NCI-H1436 treated with DMSO at 0.1 percent for 48 hours (cell line): Measurements from ENCODE around the gene NUDT8.
"Not testable (repeated sequence)": the region's sequence is repeated elsewhere in the genome, so short reads cannot be mapped to it uniquely, and the experiment has no call there.

Experiments used
- DNase-seq: peaks from one replicate; lab custom pipeline; 2025; lab: John Stamatoyannopoulos, UW

Gene NUDT8

DNA sequence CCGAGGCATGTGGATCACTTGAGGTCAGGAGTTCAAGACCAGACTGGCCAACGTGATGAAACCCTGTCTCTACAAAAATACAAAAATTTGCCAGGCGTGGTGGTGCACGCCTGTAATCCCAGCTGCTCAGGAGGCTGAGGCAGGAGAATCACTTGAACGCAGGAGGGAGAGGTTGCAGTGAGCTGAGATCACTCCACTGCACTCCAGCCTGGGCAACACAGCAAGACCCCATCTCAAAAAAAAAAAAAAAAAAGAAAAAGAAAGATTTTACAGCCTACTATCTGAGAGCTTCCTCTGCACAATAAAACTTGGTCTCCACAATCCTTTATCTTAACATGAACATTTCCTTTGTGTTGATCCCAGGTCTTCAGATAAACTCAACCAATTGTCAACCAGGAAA lies 31.0 kb upstream of the NUDT8 start:
- DNase-seq: not testable (repeated sequence)

- not testable (repeated sequence) for DNase-seq
Observed at GRCh38 chr11:67659651-67660165, 30.0 kb upstream of the NUDT8 start.

DNA sequence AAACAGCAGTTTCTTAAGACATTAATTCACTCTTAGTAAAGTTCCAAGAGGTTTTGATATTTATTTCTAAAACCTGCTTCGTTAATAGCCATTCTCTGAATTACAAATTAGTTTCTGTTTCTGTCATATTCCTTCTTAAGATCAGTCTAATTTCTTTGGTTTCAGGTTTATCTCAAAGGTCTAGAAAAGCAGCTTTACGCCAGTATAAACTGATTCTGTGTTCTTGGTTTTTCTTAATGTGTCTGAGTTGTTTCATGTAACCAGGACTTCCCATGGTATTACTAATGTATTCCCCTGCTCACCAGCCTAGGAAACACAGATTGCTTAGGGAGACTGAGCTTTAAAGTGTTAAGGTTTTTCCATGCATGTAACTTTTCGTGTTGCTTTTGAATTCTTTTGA lies 27.6 kb upstream of the NUDT8 start:
- no peak for DNase-seq

DNA sequence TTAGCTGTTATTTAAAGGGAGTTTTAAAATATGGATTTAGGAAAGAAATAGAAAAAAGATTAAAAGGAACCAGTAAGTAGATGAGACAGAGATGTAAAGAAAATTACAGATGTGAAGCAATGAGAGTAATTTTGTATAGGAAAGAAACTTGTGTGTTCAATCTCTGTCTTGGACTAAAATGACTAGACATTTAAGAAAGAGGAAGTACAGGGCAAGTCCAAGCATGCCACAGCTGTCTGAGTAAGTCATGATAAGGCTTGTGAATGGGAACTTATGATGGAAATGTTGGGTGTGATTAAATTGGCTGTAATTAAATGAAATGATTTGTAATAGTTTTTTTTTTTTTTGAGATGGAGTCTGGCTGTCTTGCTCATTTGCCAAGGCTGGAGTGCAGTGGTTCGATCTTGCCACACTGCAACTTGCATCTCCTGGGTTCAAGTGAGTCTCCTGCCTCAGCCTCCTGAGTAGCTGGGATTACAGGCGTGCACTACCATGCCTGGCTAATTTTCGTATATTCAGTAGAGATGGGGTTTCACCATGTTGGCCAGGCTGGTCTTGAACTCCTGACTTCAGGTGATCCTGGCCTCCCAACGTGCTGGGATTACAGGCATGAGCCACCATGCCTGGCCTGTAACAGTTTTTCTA lies 26.7 kb upstream of the NUDT8 start:
- DNase-seq: no peak

GRCh38 chr11:67654225-67654624 lies 24.5 kb upstream of the NUDT8 start:
- no peak for DNase-seq

- DNase-seq: no peak
Observed at GRCh38 chr11:67652965-67653845, 23.5 kb upstream of the NUDT8 start.

DNA sequence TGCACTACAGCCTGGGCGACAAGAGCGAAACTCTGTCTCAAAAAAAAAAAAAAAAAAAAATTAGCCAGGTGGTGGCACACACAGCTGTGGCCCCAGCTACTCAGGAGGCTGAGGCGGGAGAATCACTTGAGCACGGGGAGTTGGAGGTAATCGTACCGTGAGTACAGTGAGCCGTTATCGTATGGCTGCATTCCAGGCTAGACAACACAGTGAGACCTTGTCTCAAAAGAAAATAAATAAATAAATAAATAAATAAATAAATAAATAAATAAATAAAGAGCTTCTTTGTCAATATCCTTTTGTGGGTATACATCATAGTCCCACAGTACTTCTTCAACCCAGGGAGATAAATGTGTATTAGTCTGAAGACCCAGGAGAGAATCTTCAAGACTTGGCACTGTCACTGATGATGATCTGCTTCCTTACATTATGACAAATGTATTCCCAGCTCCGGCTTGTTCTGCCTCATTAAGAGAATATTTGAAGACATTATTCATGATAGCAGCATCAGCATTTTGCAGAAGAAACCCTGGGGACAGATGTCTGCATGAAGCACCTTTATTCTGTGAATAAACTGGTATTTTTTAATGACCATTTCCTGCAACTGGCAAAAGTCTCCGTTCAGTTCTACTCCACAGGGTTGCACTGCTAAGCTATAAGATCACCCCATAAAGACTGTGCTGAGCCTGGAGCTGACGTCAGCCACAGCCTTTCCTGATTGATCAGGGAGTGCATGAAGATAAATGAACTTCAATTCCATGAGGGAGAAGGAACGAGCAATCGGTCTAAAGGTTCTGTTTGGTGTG lies 22.4 kb upstream of the NUDT8 start:
- no peak for DNase-seq

GRCh38 chr11:67649634-67650510 lies 20.1 kb upstream of the NUDT8 start:
- DNase-seq: no peak

DNA sequence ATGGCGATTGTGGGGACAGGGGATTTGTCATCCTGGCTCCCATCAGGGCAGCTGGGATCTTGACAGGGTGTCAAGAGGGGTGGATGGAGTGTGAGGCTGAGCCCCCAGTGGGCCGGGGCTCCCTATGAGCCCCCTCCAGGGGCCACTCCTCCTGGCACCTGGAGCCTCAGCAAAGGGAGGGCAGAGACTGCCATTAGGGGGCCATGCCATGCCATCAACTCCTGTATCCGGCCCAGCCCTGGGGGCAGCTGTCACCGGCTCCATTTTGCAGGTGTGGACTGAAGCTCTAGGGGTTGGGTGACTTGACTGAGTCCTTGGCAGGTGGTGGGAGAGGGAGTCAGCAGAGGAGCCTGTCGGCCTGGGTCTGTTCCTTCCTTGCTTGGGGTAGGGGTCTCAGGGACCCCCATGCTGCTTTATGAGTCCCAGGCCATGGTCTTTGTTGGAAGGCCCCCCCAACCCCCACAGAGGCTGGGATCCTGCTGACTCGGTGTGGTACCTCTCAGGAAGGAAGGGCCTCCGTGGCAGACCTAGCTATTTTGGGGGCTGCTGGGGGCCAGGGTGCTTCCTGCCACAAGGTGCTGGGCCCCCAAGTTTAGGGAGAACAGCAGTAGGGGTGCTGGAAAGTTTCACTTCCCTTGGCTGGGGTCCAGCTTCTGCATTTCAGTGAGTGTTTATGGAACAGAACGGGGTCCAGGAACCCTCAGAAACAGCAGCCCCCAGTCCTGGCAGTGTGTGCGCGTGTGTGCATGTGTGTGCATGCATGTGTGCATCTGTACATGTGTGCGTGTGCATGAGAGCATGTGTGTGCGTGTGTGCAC lies 19.3 kb upstream of the NUDT8 start:
- no peak for DNase-seq

- DNase-seq: no peak
Observed at GRCh38 chr11:67648140-67648795, 18.5 kb upstream of the NUDT8 start.

DNA sequence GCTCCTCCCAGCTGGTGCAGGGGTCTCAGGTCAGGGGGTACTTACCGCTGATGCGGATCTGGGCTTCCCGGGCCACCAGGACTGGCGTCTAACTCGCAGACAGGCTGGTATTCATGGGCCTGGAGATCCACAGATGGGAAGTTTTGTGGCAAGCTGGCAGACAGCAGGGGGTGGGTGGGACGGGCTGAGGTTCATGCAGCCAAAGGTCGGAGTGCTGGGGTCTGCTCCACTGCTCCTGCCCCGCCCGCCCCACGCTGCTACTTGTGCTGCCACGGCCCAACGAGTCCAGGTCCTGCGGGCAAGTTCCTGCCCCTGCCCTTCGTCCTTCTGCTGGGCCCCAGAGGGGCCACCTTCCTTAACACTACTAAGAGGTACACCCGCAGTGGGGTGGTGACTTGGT lies 17.7 kb upstream of the NUDT8 start:
- no peak for DNase-seq

GRCh38 chr11:67646535-67647336 lies 17.0 kb upstream of the NUDT8 start:
- no peak for DNase-seq

DNA sequence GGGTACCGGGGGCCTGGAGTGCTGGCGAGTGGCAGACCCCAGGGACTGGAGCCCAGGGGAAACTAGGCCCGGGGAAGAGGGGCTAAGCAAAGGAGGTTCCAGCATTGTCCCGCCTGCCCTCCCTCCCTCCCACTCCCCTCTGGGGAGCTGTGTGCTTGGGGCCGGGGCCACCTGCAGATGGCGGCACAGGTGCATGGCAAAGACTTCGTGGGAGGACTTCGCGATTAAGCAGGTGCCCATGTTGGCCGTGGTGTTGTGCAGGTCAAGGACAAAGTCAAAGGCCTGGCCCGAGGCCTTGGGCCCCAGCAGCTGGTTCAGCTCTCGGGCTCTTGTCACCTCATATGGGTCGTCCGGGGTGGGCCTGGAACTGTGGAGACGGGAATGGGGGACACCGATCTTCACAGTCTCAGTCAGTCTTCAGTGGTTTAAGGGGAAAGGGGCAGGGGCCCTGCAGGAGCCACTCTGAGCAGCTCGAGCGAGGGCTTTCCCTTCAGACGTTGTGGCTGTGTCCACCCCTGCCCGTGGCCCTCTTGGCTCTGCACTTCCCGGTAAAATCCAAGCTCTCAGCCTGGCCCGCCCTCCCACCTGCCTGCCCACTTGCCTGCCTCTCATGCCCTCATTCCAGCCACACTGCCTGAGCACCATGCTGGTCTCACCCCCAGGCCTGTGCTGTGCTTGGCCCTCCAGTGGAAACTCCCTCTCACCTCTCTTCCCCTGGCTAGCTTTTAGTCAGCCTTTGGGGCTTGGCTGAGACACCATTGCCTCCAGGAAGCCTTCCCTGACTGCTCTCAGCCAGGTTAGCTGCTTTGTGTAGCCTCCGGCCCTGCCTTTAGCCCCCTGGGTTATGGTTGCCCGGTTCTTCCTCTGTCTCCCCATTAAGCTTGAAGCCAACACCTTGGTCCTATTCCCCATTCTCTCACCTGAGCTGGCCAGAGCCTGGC lies 16.1 kb upstream of the NUDT8 start:
- DNase-seq: no peak

DNA sequence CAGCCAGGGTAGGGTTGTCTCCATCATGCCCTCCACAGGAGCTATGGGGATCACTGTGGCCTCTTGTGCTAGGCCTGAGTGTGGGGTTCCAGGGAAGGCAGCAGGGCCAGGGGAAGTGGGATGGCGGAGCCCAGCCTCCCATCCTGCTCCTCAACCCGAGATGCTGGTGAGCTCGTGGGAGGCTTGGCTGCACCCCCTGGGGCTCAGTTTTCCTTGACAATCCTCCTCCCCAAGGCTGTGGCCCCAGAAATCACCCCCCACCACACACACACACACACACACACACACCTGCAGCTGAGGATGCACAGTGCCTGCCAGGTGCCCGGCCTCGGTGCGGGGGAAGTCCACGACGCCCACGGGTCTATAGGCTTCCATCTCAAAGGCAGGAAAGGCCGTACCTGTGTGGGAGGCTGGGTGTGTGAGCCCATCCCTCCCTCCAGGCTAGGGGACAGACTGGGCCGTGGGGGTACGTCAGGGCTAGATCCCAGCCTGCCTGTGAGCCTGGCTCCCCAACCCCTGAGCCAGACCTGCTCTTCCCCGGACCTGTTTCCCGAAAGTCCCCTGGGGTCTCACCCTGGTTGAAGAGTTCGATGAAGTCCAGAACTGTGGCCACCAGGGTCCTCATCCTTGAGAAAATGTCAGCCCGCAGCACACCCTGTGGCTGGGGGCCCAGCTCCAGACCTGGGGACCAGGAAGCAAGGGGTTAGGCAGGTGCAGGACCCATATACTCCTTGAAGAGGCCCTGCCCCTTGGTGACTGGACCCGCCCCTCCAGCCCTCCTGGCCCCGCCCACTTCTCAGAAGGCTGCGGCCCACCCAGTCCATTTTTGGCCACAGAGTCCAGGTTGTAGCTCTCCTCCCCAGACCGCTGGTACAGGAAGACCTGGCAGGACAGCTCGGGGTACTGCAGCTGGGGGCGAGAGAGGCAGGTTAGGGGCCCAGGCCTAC lies 15.0 kb upstream of the NUDT8 start:
- DNase-seq: no peak

DNA sequence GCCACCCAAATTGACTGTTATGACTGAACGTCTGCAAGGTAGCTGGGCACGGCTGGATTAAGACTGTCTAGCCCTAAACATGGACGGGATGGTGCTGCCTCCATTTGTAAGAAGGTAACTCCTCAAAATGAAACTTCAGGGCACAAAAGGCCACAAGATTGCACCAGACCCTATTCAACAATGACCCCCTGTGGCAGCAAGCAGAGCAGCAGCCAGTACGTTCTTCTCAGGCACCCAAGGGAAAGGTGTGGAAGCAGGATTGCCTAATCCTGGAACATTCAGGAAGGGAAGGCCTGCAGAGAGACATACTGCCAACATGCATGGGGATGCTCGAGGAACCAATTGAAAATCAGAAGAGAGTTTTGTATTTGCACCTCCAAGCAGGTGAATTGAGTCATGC lies 14.3 kb upstream of the NUDT8 start:
- no peak for DNase-seq

DNA sequence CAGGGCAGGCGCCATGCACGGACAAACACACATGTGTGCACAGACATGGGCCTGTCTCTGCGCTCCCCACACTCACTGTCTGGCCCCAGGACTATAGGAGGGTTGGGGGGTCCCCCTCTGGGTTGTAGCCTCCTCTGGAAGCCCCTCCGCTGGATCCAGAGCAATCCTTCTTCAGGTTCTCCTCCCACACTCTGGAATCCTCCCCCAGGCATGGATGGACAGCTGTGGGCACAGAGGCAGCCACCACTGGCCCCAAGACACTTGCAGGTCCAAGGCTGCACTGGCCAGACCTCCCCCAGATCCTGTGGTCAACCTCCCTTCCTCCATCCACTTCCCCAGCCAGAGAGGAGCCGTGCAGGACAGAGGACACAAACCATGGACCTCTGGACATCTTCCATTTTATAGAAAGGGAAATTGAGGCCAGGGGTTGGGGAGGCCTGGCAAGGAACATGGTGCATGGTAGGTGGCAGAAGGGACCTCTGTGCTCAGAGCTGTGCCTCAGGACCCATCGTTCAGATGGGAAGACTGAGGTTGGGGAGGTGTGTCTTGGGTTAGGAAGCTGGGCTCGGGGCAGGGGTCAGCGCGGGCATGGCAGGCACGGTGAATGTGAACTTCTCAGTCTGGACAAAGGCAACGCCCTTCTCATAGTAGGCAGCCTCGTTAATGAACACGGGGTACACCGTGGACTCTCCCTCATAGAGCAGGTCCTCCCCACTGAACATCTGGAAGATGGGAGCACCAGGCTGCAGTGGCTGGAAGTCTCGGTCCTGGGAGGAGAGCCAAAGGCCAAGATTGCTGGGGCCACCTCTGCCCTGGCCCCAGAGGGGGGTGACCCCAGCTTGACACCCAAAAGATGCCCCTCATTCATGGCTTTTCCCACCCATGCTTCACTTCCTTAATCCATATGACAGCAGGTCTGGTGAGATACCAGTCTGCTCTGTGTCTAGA lies 12.7 kb upstream of the NUDT8 start:
- no peak for DNase-seq
